ENCODE results near the gene GRM1.

DNA sequence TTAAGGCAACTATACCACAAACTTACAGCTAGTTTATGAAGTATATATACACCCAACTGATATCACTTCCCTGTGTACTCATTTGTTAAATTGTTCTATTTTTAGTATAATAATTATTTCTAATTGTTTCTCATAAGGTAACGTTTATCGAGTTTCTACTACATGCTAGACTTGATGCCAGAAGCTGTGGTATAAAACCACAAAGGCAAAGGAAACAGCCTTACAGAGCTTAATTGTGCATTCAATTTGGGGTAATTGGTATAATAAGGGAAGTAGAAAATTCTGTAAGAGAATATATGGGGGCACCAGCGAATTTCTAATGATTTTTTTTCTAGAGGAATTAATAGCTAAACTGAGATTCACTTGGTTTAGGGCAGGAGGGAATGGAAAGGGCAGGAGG lies 183.9 kb downstream of the GRM1 start:
- TF ChIP-seq ZNF274 (IDR thresholded peaks at IDR 0.05; ENCODE audit: low read depth, low read length), result no peak
- no peak for TF ChIP-seq SUZ12 (IDR thresholded peaks at IDR 0.05; ENCODE audit: extremely low read depth, insufficient read depth, insufficient read length)
- TF ChIP-seq YY1 (IDR thresholded peaks at IDR 0.05; ENCODE audit: insufficient read depth, insufficient read length), result no peak
